K562 treated with DMSO at 1 percent for 48 hours (cell line): ENCODE data around the gene KCNK18. TPM values are rescaled to one million over a fixed set of nuclear protein-coding genes. Genes with fewer than 3 reads are reported as not detected.

ENCODE experiments used
- total RNA-seq: library from RNA; unstranded; fragments of 300-600 nt; gene quantifications from 2 replicates; pipeline ENCODE4 v1.2.3, GENCODE V29; 2022; ENCODE audit warnings: low replicate concordance; ENCODE audit errors: extremely low read depth

The KCNK18 gene
- total RNA-seq: not detected in 2 replicates

DNA sequence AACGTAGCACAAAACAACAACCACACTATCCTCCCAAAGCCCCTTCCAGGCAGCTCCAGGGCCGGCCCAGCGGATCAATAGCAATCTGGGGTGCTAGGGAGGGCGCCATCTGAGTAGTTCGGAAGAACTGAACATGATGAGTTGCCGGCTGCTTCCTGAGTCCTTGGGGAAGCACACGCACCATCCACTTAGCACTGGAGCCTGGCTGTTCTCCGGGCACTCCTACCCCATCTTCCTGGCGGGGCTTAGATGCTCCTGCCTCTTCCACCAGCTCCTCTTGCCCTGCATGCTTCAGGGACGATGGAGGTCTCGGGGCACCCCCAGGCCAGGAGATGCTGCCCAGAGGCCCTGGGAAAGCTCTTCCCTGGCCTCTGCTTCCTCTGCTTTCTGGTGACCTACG lies at the start of gene KCNK18:
KCNK18 (plus strand) TSS at position 301 of the 400 bp plus-strand sequence; CDS start at position 301, 0 bp downstream.

DNA sequence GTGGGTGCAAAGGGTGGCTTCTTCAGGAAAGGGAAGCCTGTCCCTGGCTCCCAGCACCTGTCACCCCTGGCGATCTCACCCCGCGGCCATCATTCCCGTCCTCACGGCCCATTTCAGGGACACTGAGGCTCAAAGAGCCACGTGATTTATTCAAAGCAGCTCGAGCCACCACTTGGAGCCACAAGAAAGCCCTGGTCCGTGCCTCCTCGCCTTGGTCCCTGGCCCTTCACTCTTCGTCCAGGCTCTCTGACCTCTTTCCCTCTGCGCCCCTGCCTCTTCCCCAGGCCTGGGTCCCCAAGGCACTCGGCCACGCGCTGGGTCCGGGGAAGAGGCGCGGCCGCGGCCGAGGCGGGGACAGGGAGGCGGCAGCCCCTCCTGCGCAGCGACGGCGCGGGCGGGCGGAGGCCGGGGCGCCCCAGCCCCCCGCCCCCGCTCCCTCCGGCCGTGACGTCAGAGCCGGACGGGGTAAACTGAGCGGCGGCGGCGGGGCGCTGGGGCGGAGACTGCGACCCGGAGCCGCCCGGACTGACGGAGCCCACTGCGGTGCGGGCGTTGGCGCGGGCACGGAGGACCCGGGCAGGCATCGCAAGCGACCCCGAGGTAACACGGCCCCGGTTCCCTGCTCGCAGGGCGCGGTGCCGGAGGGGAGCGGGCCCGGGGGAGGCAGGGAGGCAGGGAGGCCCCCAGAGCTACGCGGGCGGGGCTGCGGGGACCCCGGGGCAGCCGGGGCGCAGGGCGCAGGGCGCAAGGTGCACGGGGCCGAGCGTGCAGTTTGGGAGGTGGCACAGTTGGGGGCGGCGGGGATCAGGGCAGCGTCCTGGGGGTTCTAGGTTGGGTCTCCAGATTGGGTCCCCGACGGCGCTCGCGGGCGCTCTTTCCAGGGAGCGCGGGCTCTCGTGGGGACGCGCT lies 43.6 kb downstream of the KCNK18 start, which contains the start of gene SLC18A2:
SLC18A2 (plus strand) TSS at position 494 of the 909 bp plus-strand sequence. CDS start 580 bp downstream, outside the sequence.

Other genes with a start within 250 kb of the KCNK18 start
- not detected in 2 replicates for gene SHTN1, start 192.3 kb upstream of the KCNK18 start, total RNA-seq
- not detected in 2 replicates for gene VAX1, start 59.2 kb upstream of the KCNK18 start, total RNA-seq
- gene SLC18A2, start 43.6 kb downstream of the KCNK18 start, total RNA-seq: not detected in 2 replicates
- gene PDZD8, start 178.0 kb downstream of the KCNK18 start, total RNA-seq: not detected in 2 replicates